Uterus (tissue), 2 donors: Measurements from ENCODE around the gene FANCE.

Experiments
- POLR2A ChIP-seq, 2 donors: fragments of 450-650 bp; IDR thresholded peaks; one replicate each; pipeline ENCODE4 v1.6.1; 2016; ENCODE audit warnings: antibody characterized with exemption in 2 of 2, mild to moderate bottlenecking in 1 of 2, moderate library complexity in 1 of 2
- TF ChIP-seq, protein P1 (sequence below), 4 experiments: fragments of 200-600 bp in 2 of 4; fragments of 450-650 bp in 2 of 4; sonication (generic) in 2 of 4; IDR thresholded peaks; one replicate each; pipeline ENCODE4 v1.5.1; 2016 to 2019; ENCODE audit warnings: antibody characterized with exemption in 4 of 4, mild to moderate bottlenecking in 2 of 4, moderate library complexity in 1 of 4

DNA sequence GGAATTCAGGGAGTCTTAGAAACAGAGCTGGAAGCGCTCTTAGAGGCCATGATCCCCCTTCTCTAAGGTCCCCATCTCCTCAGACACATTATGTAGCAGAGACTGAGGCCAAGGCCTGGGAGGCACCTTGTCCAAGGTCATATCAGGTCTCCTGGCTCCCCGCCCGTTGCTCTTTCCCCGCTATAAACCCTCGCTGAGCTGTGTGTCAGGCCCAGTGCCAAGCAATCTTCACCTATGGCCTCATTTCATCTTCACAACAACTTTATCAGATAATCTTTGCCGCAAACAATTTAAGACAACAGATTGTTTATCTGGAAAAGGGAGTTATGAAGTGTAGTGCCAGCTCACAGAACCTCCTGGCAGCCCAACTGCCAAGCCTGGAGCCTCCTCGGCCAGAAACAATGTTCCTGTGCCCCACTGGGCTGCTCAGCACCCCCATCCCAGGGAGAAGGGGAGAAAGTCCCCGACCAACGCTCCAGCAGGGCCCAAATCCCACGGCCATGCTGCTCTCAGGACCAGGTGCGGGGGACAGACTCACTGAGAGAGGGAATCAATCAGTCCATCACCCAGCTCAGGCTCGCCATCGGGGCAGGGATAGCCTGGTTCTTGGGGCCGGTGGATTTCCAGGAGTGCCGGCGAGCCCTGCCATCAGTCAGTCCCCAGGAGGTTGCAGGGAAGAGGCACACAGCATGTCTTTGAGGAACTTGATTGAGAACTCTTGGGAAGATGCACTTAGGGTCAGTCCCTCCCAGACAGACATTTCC is 16.9 kb upstream of the FANCE start:
- TF ChIP-seq, protein P1, sequence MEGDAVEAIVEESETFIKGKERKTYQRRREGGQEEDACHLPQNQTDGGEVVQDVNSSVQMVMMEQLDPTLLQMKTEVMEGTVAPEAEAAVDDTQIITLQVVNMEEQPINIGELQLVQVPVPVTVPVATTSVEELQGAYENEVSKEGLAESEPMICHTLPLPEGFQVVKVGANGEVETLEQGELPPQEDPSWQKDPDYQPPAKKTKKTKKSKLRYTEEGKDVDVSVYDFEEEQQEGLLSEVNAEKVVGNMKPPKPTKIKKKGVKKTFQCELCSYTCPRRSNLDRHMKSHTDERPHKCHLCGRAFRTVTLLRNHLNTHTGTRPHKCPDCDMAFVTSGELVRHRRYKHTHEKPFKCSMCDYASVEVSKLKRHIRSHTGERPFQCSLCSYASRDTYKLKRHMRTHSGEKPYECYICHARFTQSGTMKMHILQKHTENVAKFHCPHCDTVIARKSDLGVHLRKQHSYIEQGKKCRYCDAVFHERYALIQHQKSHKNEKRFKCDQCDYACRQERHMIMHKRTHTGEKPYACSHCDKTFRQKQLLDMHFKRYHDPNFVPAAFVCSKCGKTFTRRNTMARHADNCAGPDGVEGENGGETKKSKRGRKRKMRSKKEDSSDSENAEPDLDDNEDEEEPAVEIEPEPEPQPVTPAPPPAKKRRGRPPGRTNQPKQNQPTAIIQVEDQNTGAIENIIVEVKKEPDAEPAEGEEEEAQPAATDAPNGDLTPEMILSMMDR (IDR thresholded peaks at IDR 0.05) = no peak
- no peak for TF ChIP-seq POLR2A (IDR thresholded peaks at IDR 0.05)
